Body of pancreas (tissue), 4 donors: ENCODE data around the gene SLC28A3.

Source experiments
- CTCF ChIP-seq, 7 experiments: fragments of 450-650 bp in 4 of 7; fragments of 200-600 bp in 3 of 7; sonication (generic) in 3 of 7; IDR thresholded peaks; one replicate each; pipeline ENCODE4 v1.5.1; 2016 to 2019; ENCODE audit warnings: antibody characterized with exemption in 7 of 7
- POLR2A ChIP-seq, 3 donors: fragments of 450-650 bp; IDR thresholded peaks; one replicate each; pipeline ENCODE4 v1.6.1; 2016; ENCODE audit warnings: antibody characterized with exemption in 3 of 3, mild to moderate bottlenecking in 2 of 3

DNA sequence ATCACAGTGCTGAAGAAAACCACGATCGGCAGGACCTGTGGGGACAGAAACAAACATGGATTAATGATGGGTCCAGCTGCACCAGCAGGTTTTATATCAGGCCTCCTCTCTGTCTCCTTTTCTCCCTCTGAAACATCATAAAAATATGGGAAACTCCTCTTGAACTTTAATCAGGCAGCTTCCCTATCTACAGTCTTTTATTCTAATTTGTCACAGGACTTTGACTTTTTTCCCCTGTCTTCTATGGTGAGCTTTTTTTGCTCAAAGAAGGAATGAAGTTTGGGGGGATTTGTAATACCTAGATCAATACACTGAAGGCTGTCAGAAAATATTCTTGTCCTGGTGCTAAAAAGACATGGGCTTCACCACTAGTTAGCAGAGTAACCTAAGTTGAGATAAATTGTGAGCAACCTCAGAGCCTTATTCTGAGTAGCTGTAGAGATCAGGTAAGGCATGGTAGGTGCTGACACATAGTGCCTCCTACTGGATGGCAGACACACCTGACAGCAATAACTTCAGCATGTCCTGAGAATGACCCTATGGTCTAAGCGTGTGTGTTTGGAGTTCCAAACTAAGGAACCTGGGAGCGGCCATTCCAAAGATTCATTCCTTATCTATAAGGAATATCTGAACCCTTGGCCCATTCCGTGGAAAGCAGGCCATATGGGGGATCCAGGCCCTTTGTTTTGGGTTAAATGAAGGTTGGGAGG lies 46.2 kb downstream of the SLC28A3 start:
- no peak for TF ChIP-seq CTCF (IDR thresholded peaks at IDR 0.05)
- no peak for TF ChIP-seq POLR2A (IDR thresholded peaks at IDR 0.05)
